HAP-1 (cell line): ENCODE data around the gene PRELID1.
A peak's percentile ranks its signal among the peaks of the same experiment; 100 is the strongest.
"Not testable (repeated sequence)": the region's sequence is repeated elsewhere in the genome, so short reads cannot be mapped to it uniquely, and the experiment has no call there.

Experiments used
- DNase-seq, 2 experiments: peaks; one replicate each; pipeline ENCODE4 v3.0.0-alpha.2; 2016 to 2020; ENCODE audit warnings: low spot score in 2 of 2
- H3K27me3 ChIP-seq: fragments of 250-450 bp; sonication (Bioruptor Pico); 2 replicates; pipeline ENCODE4 v1.5.1; 2020; ENCODE audit warnings: low read depth, mild to moderate bottlenecking, moderate library complexity
- H3K36me3 ChIP-seq: fragments of 250-450 bp; sonication (Bioruptor Pico); replicated peaks from 2 replicates; pipeline ENCODE4 v1.5.1; 2020; ENCODE audit warnings: mild to moderate bottlenecking
- H3K4me1 ChIP-seq: fragments of 250-450 bp; sonication (Bioruptor Pico); 2 replicates; pipeline ENCODE4 v1.5.1; 2020; ENCODE audit warnings: mild to moderate bottlenecking
- H3K4me3 ChIP-seq: fragments of 250-450 bp; sonication (Bioruptor Pico); 2 replicates; pipeline ENCODE4 v1.5.1; 2020; ENCODE audit warnings: mild to moderate bottlenecking, moderate library complexity
- H3K9me3 ChIP-seq: fragments of 250-450 bp; sonication (Bioruptor Pico); 2 replicates; pipeline ENCODE4 v1.5.1; 2020; ENCODE audit warnings: mild to moderate bottlenecking, moderate library complexity
- in situ Hi-C: fragments of 300-500 bp; cut with MboI; formaldehyde crosslinking; loops from 3 replicates; pipeline ENCODE4 v1.14.3; 2020; ENCODE audit warnings: low sequenced_read_pairs, inconsistent platforms, mixed read lengths

Gene PRELID1

DNA sequence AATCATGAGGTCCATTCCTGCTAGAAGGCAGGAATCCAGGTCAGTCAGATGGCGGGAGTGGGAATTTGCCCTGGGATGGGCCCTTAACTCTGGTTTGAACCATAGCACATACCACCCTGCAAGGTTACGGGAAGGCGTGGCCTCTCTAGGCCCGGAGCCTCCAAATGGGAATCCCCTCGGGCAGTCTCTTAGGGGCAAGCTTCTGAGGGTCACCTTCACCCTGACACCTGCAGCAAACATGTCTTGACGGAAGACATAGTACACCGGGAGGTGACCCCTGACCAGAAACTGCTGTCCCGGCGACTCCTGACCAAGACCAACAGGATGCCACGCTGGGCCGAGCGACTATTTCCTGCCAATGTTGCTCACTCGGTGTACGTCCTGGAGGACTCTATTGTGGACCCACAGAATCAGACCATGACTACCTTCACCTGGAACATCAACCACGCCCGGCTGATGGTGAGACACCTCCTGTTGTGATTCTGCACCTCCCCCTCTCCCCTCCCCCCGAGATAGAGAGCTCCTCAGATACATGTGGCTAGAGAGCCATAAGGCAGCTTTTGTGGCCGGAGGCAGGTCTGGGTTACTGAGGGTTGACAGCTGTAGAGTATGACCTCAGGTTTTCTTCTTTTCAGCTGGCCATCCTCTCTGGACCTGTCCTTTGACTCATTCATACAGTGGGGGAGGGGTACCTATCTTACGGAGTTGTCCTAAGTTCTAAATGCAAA is 957 bp downstream of the PRELID1 start:
- Histone ChIP-seq H3K4me3 (peak overlapping the region; percentile 97), H3K9me3 (no peaks in the 10 kb centered on the region), H3K27me3 (no peaks in the 10 kb centered on the region), H3K36me3 (peaks cover 70% of the 10 kb centered on the region), H3K4me1 (peaks cover 9% of the 10 kb centered on the region)
- DNase-seq: peak in 1 of 2 experiments; percentile 58
- in situ Hi-C loops: no loop called here

GRCh38 chr5:177306103-177306640 is 2.6 kb downstream of the PRELID1 start:
- H3K4me3 ChIP-seq, H3K9me3 ChIP-seq, in situ Hi-C loops, DNase-seq, H3K27me3 ChIP-seq: not testable (repeated sequence)
- Histone ChIP-seq H3K36me3 (peaks cover 68% of the 10 kb centered on the region), H3K4me1 (peaks cover 20% of the 10 kb centered on the region)

DNA sequence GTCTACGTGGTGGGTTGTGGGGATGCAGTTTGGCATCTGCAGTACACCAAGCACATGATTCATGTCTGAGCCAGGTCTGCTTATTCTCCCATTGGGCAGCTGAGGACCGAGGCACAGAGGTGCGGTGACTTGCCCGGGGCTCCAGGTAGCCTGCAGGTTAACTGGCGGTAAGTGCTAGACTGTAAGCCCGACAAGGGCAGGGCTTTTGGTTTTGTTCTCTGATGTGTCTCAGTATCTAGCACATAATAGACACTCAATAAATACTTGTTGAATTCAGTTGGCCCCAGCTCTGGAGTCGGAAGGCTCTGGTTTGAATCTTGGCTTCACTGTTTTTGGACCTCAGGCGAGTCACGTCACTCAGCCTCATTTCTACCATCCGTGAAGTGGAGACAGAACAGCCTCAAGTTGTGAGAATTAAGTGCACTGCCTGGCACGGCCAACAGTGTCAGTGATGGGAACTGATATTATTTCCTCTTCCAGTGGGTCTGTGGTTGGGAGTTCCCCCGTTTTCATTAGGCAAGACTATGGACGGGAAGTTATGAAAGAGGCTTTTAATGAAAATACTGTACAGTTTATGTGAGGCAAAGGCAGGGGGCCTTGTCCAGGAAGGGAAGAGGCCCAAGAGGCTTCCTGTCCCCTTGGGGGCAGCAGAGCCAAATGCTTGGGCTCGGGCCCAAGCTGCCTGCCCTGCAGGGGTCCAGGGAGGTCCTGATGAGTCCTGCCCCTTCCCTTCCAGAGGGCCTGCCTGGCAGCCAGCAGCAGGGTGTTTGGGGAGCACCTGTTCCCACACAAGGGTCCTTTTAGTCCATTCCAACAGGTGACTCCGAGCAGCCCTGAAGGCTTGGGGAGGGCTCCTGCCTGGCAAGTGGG is 3.3 kb downstream of the PRELID1 start:
- Histone ChIP-seq H3K4me1 (peaks cover 20% of the 10 kb centered on the region), H3K27me3 (no peaks in the 10 kb centered on the region), H3K36me3 (peaks cover 60% of the 10 kb centered on the region), H3K4me3 (no peak overlapping the region), H3K9me3 (no peaks in the 10 kb centered on the region)
- DNase-seq: no peak
- in situ Hi-C loops: no loop called here

GRCh38 chr5:177307544-177308363 is 4.2 kb downstream of the PRELID1 start:
- H3K4me3 ChIP-seq: no peak overlapping the region
- H3K27me3 ChIP-seq: no peaks in the 10 kb centered on the region
- H3K36me3 ChIP-seq: peaks cover 56% of the 10 kb centered on the region
- H3K4me1 ChIP-seq: peaks cover 20% of the 10 kb centered on the region
- H3K9me3 ChIP-seq: no peaks in the 10 kb centered on the region
- in situ Hi-C loops: no loop called here
- DNase-seq: no peak

- no peaks in the 10 kb centered on the region for H3K27me3 ChIP-seq
- peaks cover 29% of the 10 kb centered on the region for H3K4me1 ChIP-seq
- no peak overlapping the region for H3K4me3 ChIP-seq
- no peaks in the 10 kb centered on the region for H3K9me3 ChIP-seq
- no peak for DNase-seq
- in situ Hi-C loops: no loop called here
- H3K36me3 ChIP-seq: peaks cover 55% of the 10 kb centered on the region
These were observed 5.1 kb downstream of the PRELID1 start for GRCh38 chr5:177308740-177309139.

- in situ Hi-C loops: loop anchor here (10.0 kb wide), 1 partner anchor 135 kb away; the partner anchor contains the start of gene PRR7
- peak; percentile 78 to 87 for DNase-seq
These were observed 6.0 kb downstream of the PRELID1 start for GRCh38 chr5:177309351-177310191.

GRCh38 chr5:177310332-177310731 is 6.7 kb downstream of the PRELID1 start:
- Histone ChIP-seq H3K36me3 (peaks cover 42% of the 10 kb centered on the region), H3K27me3 (no peaks in the 10 kb centered on the region), H3K4me3 (peak overlapping the region; percentile 87), H3K9me3 (no peaks in the 10 kb centered on the region), H3K4me1 (peaks cover 24% of the 10 kb centered on the region)
- in situ Hi-C loops: loop anchor here (10.0 kb wide), 1 partner anchor 134 kb away; the partner anchor contains the start of gene PRR7
- no peak for DNase-seq

More at GRCh38 chr5:177309351-177310191, 6.0 kb downstream of the PRELID1 start:
- peak overlapping the region; percentile 87 for H3K4me3 ChIP-seq
- peaks cover 50% of the 10 kb centered on the region for H3K36me3 ChIP-seq
- peaks cover 28% of the 10 kb centered on the region for H3K4me1 ChIP-seq
- no peaks in the 10 kb centered on the region for H3K9me3 ChIP-seq
- H3K27me3 ChIP-seq: no peaks in the 10 kb centered on the region

GRCh38 chr5:177310757-177311391 is 7.3 kb downstream of the PRELID1 start:
- H3K4me1 ChIP-seq: peaks cover 24% of the 10 kb centered on the region
- H3K9me3 ChIP-seq: no peaks in the 10 kb centered on the region
- peak overlapping the region; percentile 87 for H3K4me3 ChIP-seq

GRCh38 chr5:177311392-177311722 is 7.8 kb downstream of the PRELID1 start:
- H3K4me3 ChIP-seq: peak overlapping the region; percentile 87
- H3K4me1 ChIP-seq: peaks cover 24% of the 10 kb centered on the region
- peaks cover 32% of the 10 kb centered on the region for H3K36me3 ChIP-seq
- no peaks in the 10 kb centered on the region for H3K27me3 ChIP-seq
- no peaks in the 10 kb centered on the region for H3K9me3 ChIP-seq
- DNase-seq: peak in 1 of 2 experiments; percentile 49
- in situ Hi-C loops: loop anchor here (10.0 kb wide), 1 partner anchor 133 kb away; the partner anchor contains the start of gene PRR7

More at GRCh38 chr5:177310757-177311391, 7.3 kb downstream of the PRELID1 start:
- DNase-seq: peak in 1 of 2 experiments; percentile 49
- Histone ChIP-seq H3K27me3 (no peaks in the 10 kb centered on the region), H3K36me3 (peaks cover 37% of the 10 kb centered on the region)
- in situ Hi-C loops: loop anchor here (10.0 kb wide), 1 partner anchor 134 kb away; the partner anchor contains the start of gene PRR7

- in situ Hi-C loops: loop anchor here (10.0 kb wide), 1 partner anchor 133 kb away; the partner anchor contains the start of gene PRR7
- DNase-seq: peak; percentile 98 to 100
- H3K4me3 ChIP-seq: peak within 1 kb of the TSS; percentile 87
- no peaks in the 10 kb centered on the region for H3K27me3 ChIP-seq
- peaks cover 28% of the 10 kb centered on the region for H3K36me3 ChIP-seq
- H3K9me3 ChIP-seq: no peaks in the 10 kb centered on the region
- peaks cover 24% of the 10 kb centered on the region for H3K4me1 ChIP-seq
These were observed 8.4 kb downstream of the PRELID1 start, which contains the start of gene MXD3 for GRCh38 chr5:177311723-177312648. Gene MXD3, minus strand, starts transcription at chr5:177311898. Its CDS starts 68 bp downstream, at chr5:177311830.

- H3K27me3 ChIP-seq: no peaks in the 10 kb centered on the region
- peaks cover 24% of the 10 kb centered on the region for H3K4me1 ChIP-seq
- in situ Hi-C loops: loop anchor here (10.0 kb wide), 1 partner anchor 132 kb away; the partner anchor contains the start of gene PRR7
- DNase-seq: peak; percentile 52 to 67
- no peaks in the 10 kb centered on the region for H3K9me3 ChIP-seq
- peak overlapping the region; percentile 87 for H3K4me3 ChIP-seq
- H3K36me3 ChIP-seq: peaks cover 22% of the 10 kb centered on the region
These were observed 9.1 kb downstream of the PRELID1 start for GRCh38 chr5:177312649-177313181.
